ENCODE data around the gene RNF4.

GRCh38 chr4:2484993-2485392 lies 16.1 kb downstream of the RNF4 start:
- TF ChIP-seq CTCF (IDR thresholded peaks at IDR 0.05; ENCODE audit: insufficient read depth, low read length) (no peak), REST (IDR thresholded peaks at IDR 0.05; ENCODE audit: insufficient replicate concordance, low read depth) (peak; percentile 85)

Measured in HL-60 (cell line).